Stimulated activated naive CD4-positive, alpha-beta T cell treated with Interleukin-2 at 50 U/mL for 16 hours (primary cell): ENCODE data around the gene LENG8.
"Not testable (repeated sequence)": the region's sequence is repeated elsewhere in the genome, so short reads cannot be mapped to it uniquely, and the experiment has no call there.

Experiments
- DNase-seq: peaks from one replicate; lab custom pipeline; 2025; lab: John Stamatoyannopoulos, UW

The LENG8 gene

DNA sequence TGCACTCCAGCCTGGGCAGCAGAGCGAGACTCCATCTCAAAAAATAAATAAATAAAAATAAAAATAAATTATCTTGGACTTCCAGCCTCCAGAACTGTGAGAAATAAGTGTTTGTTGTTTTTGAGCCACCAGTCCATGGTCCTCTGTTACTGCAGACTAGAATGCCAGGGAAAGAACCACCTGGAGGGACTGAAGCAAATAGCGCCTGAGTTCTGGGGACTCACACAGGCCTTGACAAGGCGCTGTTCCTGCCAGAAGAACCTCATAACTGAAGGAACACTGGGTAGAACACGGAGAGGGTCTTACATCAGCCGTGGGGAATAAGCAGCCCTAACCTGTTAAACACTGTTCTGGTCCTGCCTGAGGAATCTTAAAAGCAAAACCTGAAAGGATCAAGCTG lies 8.4 kb upstream of the LENG8 start:
- DNase-seq = no peak

- DNase-seq = no peak
Measured at GRCh38 chr19:54444737-54445136, 4.3 kb upstream of the LENG8 start.

- DNase-seq = not testable (repeated sequence)
Measured at GRCh38 chr19:54446349-54446748, 2.6 kb upstream of the LENG8 start.

GRCh38 chr19:54448040-54448773 lies 792 bp upstream of the LENG8 start:
- peak; percentile 54 for DNase-seq

GRCh38 chr19:54449701-54450069 lies 686 bp downstream of the LENG8 start:
- DNase-seq = no peak

GRCh38 chr19:54451331-54451871 lies 2.4 kb downstream of the LENG8 start:
- DNase-seq = no peak

DNA sequence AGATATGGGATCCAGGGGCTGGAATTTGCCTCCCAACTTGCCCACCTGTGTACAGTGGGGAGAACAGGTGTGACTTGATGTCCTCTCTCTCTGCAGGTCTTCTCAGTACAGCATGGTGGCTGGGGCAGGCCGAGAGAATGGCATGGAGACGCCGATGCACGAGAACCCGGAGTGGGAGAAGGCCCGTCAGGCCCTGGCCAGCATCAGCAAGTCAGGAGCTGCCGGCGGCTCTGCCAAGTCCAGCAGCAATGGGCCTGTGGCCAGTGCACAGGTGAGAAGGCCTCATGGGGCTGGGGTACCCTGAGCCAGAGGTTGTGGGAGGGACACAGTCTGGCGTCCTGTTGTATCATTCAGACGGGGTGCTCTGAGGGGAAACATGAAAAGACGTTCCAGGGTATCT lies 3.0 kb downstream of the LENG8 start:
- no peak for DNase-seq

DNA sequence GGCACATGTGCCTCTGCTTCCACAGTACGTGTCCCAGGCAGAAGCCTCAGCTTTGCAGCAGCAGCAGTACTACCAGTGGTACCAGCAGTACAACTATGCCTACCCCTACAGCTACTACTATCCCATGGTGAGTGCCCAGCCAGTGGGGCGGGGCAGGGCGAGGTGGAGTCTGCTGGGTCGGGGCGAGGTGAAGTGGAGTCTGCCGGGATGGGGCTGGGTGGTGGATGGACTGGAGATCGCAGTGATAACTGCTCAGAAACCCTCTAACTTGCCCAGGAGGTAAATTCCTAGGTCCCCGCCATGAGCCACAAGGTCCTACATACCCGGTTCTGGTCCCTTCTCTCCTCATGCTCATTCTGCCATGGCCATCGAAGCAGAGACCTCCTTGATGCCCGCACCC lies 3.6 kb downstream of the LENG8 start:
- no peak for DNase-seq

DNA sequence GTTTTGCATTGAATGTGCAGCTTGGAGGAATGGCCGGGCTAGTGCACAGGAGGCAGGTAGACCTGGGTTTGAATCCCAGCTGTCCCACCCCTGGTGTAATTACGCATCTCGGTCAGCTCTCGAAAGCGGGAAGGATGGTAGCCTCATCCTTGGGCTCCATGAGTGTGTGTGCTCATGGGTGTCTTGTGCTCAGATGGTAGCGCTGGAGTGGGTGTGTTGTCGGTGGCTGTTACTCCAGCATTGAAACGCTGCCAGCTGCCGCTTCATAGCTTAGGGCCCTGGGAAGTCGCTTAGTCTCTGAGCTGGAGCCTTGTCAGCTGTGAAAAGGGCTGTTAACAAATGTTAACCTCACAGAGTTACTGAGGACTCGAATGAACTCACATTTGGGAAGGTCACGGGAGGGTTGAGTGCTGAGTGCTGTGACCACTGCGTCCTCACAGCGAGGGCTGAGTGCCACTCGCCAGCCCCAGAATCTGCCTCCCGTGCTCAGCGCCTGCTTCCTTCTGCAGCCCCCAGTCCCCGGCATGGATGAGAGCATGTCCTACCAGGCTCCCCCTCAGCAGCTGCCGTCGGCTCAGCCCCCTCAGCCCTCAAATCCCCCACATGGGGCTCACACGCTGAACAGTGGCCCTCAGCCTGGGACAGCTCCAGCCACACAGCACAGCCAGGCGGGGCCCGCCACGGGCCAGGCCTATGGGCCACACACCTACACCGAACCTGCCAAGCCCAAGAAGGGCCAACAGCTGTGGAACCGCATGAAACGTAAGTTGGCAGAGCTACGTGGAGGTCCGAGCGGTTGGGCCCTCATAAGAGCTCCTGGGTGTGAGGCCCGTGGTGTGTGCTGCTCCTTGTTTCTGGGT lies 5.2 kb downstream of the LENG8 start:
- DNase-seq = no peak

DNA sequence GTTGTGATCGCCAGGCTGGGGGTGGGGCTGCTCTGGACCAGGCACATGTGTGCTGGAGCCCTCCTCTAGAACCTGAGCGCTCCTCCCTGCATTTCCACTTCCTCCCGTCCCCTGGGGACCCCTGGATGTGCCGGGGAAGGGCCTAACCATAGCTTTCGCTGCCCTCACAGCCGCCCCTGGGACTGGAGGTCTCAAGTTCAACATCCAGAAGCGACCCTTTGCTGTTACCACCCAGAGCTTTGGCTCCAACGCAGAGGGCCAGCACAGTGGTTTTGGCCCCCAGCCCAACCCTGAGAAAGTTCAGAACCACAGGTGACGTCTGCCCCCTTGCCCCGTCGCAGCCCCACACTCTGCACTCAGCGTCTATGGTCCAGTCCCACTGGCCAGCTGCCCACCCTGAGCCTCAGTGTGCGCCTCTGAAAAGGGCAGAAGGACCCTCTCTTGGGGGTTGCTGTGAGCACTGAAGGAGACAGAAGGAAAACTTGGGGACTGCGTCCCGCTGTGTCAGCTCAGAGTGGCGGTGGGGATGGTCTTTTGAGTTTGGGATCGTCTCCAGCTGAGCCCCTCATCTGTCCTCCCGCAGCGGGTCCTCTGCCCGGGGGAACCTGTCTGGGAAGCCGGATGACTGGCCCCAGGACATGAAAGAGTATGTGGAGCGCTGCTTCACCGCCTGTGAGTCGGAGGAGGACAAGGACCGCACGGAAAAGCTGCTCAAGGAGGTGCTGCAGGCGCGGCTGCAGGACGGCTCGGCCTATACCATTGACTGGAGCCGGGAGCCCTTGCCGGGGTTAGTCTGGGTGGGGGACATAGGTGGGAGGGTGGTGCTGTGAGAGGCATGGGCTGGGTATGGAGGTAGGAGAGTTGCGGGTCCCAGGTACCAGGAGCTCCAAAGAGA lies 6.0 kb downstream of the LENG8 start:
- DNase-seq = no peak

DNA sequence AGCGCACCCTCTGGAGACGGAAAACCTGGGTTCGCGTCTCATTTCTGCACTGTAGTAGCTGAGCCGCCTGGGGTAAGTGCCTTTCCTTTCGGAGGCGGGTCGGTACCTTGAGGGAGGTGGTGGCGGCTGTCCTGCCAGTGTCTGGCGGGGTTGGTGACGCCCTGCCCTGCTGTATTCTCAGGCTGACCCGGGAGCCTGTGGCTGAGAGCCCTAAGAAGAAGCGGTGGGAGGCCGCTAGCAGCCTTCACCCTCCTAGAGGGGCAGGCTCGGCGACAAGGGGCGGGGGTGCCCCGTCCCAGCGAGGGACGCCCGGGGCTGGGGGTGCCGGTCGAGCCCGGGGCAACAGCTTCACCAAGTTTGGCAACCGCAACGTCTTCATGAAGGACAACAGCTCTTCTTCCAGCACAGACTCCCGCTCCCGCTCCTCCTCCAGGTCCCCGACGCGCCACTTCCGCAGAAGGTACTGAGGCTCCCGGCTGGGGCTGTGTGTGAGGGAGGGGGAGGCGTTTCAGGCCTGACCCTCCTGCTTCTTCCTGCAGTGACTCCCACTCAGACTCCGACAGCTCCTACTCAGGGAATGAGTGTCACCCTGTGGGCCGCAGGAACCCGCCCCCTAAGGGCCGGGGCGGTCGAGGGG lies 6.9 kb downstream of the LENG8 start:
- DNase-seq = no peak

- DNase-seq = no peak
Measured at GRCh38 chr19:54456423-54457373, 7.7 kb downstream of the LENG8 start.

DNA sequence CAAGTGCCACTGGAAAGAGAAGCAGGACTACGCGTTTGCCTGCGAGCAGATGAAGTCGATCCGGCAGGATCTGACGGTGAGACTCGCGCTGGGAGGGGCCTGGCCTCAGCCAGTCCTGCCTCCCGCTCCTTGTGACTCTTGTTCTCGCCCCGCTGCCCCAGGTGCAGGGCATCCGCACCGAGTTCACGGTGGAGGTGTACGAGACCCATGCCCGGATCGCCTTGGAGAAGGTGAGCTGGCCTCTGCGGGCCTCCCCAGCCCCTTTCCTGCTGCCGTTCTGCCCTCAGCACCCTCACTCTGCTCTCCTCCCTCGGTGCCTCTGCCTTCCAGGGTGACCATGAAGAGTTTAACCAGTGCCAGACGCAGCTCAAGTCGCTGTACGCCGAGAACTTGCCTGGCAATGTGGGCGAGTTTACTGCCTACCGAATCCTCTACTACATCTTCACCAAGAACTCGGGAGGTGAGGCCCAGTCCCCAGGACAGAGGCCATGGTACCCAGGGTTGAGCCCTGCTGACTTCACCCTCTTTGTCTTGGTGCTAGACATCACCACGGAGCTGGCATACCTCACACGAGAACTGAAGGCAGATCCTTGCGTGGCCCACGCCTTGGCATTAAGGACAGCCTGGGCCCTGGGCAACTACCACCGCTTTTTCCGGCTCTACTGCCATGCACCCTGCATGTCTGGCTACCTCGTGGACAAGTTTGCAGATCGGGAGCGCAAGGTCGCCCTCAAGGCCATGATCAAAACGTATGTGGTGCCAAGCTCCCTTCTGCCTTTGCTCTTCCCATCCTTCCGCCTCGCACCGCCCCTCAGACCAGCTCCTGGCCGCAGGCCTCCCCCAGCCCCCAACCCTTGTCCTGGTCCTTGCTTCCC lies 9.0 kb downstream of the LENG8 start:
- DNase-seq = no peak

- no peak for DNase-seq
Measured at GRCh38 chr19:54458648-54459281, 9.8 kb downstream of the LENG8 start.

- no peak for DNase-seq
Measured at GRCh38 chr19:54459282-54460229, 10.6 kb downstream of the LENG8 start.

GRCh38 chr19:54460230-54461005 lies 11.4 kb downstream of the LENG8 start:
- DNase-seq = no peak

GRCh38 chr19:54461210-54461609 lies 12.2 kb downstream of the LENG8 start:
- DNase-seq = no peak
